GM18861 (cell line): ENCODE results near the gene PODNL1.

Source experiments
- ATAC-seq: cut with Tn5 transposase; IDR thresholded peaks from one replicate; pipeline ENCODE4 v1.9.1; 2021; ENCODE audit not compliant: unreplicated experiment

Gene PODNL1

GRCh38 chr19:13958043-13958442 is 19.8 kb upstream of the PODNL1 start:
- ATAC-seq, result no peak

GRCh38 chr19:13957051-13957450 is 18.8 kb upstream of the PODNL1 start:
- no peak for ATAC-seq

DNA sequence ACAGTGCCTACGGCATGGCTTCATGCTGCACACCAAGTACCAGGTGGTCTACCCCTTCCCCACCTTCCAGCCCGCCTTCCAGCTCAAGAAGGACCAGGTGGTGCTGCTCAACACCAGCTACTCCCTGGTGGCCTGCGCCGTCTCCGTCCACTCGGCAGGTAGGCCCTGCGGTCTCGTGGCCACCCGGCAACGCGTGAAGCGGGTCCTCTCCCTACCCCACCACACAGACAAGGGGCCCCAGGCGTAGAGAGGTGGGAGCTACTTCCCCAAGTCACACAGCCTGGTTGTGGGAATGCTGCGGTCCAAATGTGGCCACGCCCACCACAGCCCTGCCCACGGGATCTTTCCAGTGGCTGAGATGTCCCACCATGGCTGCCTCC is 18.1 kb upstream of the PODNL1 start:
- ATAC-seq, result no peak

- ATAC-seq, result no peak
Measured at GRCh38 chr19:13955662-13956364, 17.6 kb upstream of the PODNL1 start.

GRCh38 chr19:13954185-13954584 is 16.0 kb upstream of the PODNL1 start:
- ATAC-seq, result no peak

DNA sequence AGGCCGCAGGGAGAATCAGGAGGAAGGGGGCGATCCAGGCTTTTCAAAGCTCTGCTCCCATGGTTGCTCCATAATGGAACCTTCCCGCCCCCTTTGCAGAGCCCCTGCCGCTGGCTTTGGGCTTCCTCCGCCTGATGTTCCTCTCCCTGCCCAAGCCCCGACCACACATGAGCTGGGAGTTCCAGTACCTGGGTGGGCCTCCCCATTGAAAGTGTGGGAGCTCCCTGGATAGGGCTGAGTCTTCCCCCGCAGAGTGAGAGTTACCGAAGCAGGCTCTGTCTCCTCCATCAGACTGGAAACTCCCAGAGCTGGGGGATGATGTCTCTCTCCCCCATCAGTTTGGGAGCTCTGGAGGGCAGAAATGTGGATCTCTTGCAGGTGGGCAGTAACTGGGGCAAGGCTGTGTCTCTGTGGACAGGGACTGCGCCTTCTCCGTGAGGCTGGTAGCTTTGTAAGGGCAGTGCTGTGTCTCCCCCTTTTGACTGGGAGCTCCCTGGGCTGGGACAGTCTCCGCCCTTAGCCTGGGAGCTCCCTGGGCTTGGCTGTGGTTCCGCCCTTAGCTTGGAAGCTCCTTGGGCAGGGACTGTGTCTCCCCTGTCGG is 14.8 kb upstream of the PODNL1 start:
- no peak for ATAC-seq

DNA sequence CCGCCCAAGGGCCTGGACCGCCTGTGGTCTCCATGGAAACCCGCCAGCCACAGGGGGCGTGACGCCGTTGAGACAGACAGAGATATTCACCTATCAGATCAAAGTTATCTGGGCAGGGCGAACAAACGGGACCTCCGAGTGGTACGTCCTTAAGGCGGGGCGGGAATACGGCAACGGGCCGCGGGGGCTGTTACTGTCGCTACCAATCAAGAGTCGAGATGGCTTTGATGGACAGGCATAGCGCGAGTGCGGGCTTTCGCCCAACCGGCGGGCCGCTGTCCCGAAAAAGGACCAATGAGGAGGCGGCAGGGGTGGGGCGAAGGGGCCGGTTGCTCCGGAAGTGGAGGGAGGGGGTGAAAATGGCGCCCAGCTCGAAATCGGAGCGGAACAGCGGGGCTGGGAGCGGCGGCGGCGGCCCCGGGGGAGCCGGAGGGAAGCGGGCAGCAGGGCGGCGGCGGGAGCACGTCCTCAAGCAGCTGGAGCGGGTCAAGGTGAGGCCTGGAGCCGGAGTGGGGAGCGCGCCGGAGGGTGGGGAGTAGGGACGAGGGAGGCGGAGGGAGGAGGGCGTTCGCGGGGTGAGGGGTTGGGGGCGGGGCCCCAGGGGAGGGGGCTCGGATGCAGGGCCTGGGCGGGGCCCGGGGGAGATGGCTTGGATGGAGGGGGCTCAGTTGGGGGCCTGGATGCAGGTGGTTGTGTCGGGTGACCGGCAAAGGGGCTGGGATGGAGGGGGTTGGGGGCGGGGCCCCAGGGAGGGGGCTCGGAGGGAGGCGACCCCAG is 14.1 kb upstream of the PODNL1 start, which contains the start of gene DCAF15:
Gene DCAF15, plus strand, starts transcription at position 356 of the 777 bp plus-strand sequence. Its CDS starts 4 bp downstream, at position 360.
- peak; percentile 97 for ATAC-seq

DNA sequence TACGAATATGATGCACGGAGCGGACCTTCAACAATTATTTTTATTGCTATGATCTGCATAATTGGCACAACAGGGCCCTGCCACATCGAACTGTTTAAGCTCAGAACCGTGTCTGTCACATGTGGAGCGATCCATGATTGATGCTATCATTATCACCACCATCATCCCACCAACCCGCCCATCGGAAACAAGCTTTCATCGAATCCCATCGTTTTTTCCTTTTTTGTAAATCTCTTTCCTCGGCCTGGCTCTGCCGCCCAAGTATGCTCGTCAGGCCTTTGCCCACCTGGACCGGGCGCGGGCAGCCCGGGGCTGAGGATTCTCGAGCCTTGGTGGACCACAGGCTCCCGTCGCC is 13.6 kb upstream of the PODNL1 start:
- peak; percentile 11 for ATAC-seq

DNA sequence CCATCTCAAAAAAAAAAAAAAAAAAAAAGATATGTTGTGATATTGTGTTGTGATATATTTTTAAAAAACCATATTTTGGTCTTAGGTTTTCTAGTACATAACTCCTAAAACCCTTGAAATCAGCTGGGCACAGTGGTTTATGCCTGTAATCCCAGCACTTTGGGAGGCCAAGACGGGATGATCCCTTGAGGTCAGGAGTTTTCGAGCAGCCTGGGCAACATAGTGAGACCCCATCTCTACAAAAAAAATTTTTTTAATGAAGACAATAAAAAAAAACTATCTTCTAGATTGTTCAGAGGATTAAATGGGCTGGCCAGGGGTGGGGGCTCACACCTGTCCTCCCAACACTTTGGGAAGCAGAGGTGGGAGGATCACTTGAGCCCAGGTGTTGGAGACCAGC is 12.8 kb upstream of the PODNL1 start:
- ATAC-seq, result no peak

DNA sequence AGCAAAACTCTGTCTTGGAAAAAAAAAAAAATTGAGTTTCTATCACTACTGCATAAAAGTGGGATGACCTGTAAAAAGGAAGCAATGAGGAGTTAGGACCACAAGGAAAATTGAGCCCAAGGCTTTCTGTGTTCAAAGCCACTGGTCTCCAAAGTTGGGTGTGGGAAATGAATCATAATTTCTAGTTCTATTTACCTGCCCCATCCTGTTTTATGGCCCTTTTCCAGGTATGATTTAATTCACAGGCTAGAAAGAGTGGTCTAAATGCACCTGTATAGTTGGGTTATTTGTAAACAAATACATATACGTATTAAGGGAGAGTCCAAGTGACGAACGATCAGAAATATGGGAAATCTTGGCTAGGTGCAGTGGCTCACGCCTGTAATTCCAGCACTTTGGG is 8.2 kb upstream of the PODNL1 start:
- no peak for ATAC-seq

DNA sequence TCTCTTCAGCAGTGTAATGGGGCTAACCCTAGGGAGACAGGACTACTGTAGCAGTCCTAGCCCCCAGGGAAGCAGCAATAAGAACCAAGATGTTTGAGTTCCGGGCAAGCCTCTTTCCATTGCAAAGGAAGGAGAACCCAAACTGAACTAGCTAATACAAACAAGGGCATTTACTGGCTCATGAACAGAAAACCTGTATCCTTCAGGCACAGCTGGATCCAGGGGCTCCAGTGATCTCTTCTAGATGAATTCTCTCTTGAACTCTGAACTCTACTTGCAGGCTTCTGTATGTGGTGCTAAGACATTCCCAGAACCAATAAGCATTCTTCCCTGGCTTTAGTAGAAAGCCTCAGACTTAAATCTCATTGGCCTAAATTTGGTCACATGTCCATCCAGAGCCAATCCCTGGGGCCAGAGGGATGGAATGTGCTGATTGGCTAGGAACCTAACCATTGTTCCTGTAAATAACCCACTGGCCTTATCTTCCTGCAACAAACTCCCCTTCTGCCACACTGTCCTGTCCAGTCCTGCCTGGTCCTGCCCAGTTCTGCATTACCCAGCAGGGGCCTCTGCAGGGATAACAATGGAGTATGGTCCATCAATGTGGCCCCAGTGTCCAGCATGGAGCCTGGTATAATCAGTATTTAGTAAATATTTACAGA is 3.9 kb upstream of the PODNL1 start:
- ATAC-seq, result no peak

DNA sequence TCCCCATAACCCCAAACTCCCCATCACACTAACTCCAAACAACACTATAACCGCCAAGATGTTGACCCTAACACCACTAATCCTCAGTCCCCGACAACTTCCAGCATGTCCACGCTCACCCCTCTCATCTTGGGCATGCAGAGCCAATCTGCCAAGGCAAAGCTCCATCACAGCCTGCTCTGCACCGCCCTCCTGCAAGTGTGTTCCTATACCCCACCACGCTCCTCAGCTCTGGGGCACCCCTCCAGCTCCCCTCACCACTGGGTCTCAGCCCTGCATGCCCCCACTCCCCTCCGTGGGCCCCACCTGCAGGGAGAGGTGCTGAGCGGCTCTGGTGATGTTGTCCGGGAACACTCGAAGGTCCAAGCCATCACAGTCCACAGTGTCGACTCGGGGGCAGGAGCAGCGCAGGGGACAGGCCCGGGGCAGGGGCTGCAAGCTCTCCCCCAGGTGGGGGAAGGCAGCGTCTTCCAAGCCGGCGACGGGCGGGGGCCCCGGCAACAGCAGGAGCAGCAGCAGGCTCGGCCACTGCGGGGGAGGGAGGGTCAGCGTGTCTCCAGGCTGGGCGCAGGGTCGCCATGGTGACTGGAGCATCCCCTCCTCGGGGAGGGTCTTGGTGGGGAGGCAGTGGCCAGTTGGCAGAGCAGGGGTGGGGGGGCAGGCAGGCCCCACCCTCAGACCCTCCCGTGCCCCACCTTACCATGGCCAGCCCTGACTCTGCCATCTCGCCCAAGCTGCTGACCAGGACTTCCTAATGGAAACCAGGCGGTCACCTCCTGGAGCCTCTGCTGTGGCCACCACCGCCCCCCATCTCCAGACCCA is 527 bp downstream of the PODNL1 start:
- ATAC-seq, result no peak

DNA sequence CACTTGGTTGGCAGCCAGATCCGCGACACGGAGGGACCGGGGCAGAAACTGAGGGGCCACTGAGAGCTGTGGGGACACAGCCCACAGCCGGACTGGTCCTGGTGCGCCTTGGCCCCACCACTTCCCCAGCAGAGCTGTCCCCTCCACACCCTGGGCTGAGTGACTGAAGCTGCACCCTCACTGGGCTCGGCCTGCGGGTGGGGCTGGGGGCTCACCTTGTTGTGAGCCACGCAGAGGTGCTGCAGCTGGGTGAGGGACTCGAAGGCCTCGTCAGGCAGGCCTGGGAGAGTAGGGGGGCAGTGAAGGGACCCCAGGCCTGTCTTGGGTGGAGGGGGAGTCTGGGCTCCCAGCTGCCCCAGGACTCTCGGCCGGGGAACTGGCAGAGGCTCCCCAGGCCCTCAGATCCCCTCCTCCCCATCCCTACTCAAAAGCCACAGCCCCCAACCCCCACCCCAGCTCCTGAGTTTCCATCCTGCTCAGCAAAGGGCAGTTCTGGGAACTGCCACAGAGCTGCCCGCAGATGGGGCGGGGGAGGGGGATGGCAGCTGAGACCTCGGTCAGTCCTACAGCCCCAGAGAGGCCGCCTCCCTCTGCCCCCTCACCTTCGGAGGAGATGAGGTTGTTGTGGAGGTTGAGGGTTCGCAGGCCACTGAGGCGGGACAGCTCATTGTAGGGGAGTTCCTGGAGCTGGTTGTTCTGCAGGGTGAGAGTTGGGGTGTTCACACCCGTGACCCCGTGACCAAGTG is 2.3 kb downstream of the PODNL1 start:
- no peak for ATAC-seq

GRCh38 chr19:13934785-13935109 is 3.5 kb downstream of the PODNL1 start:
- no peak for ATAC-seq

DNA sequence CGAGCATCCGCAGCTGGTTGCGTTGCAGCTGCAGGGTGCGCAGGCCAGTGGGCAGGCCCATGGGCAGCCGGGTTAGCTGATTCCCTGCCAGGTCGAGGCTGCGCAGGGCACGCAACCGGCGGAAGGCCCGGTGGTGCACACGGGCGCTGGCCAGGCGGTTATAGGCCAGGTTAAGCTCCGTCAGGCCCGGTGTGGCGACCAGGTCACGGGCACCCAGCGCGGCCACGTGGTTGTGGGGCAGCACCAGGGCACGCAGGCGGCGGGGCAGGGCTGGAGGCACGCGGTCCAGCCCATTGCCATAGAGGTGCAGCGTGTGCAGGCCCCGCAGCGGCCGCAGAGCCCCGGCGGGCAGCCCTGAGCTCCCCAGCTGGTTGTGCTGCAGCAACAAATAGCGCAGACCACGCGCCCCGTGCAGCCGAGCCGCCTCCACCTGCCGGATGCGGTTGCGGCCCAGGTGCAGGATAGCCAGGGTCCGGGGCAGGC is 5.3 kb downstream of the PODNL1 start:
- ATAC-seq, result no peak

GRCh38 chr19:13932149-13932637 is 6.0 kb downstream of the PODNL1 start:
- ATAC-seq, result no peak

GRCh38 chr19:13931391-13932148 is 6.6 kb downstream of the PODNL1 start:
- ATAC-seq, result no peak

DNA sequence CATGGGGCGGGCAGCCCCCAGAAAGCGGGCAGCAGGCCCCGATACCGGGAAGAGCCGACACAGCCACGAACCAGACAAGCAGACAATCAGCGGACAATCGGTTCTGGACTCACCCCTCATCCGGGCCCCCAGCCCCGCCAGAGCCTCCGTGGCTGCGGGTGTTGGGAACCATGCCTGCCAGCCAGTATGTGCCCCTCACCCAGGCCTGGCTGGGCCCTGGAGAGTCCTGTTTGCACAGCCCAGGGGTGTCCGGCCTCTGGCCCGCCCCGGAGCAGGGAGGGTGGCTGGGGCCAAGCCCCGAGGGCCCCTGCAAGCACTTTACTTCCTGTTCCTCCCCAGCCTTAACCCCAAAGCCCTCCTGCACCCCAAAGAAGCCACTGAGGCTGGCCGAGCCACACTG is 7.8 kb downstream of the PODNL1 start:
- no peak for ATAC-seq

DNA sequence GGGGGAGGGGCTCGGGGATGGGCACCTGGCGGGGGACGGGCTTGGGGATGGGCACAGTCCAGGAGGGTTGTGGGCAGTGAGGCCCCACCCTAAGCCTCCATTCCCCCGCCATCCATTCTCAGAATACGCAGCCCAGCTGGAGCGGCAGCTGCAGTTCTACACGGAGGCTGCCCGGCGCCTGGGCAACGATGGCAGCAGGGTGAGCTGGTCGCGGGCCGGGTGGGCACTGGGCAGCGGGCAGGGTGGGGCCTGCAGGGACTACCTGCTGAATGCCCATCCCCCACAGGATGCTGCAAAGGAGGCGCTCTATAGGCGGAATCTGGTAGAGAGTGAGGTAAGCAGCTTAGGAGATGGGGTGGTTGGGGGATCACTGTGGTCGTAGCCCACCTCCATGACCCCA is 8.3 kb downstream of the PODNL1 start:
- ATAC-seq, result no peak
